ENCODE results near the gene CCDC88C.

CCDC88C gene

GRCh38 chr14:91387169-91387835, 30.3 kb downstream of the CCDC88C start:
- no peak overlapping the region for H2AFZ ChIP-seq
- H3K4me3 ChIP-seq (ENCODE audit: low read depth, low read length): no peak overlapping the region
- no peaks in the 10 kb centered on the region for H3K36me3 ChIP-seq (ENCODE audit: control insufficient read depth, insufficient read depth, low read length)
- peaks cover 44% of the 10 kb centered on the region for H3K79me2 ChIP-seq
- no peaks in the 10 kb centered on the region for H3K9me3 ChIP-seq (ENCODE audit: control insufficient read depth, low read length)
- no peak overlapping the region for H3K27ac ChIP-seq
- H3K4me1 ChIP-seq: peaks cover 9% of the 10 kb centered on the region
- no peaks in the 10 kb centered on the region for H3K27me3 ChIP-seq (ENCODE audit: control insufficient read depth, insufficient read depth, low read length)
- H3K4me2 ChIP-seq (ENCODE audit: low read length): no peak overlapping the region
- TF ChIP-seq CTCF (IDR thresholded peaks at IDR 0.05): no peak
- H3K9ac ChIP-seq: no peak overlapping the region

GRCh38 chr14:91385697-91386096, 31.9 kb downstream of the CCDC88C start:
- Histone ChIP-seq H3K27me3 (ENCODE audit: control insufficient read depth, insufficient read depth, low read length) (no peaks in the 10 kb centered on the region), H2AFZ (no peak overlapping the region), H3K4me3 (ENCODE audit: low read depth, low read length) (no peak overlapping the region), H3K4me2 (ENCODE audit: low read length) (no peak overlapping the region), H3K79me2 (peaks cover 49% of the 10 kb centered on the region), H3K9ac (no peak overlapping the region), H3K4me1 (peaks cover 9% of the 10 kb centered on the region), H3K27ac (no peak overlapping the region), H3K9me3 (ENCODE audit: control insufficient read depth, low read length) (no peaks in the 10 kb centered on the region), H3K36me3 (ENCODE audit: control insufficient read depth, insufficient read depth, low read length) (no peaks in the 10 kb centered on the region)
- TF ChIP-seq CTCF (IDR thresholded peaks at IDR 0.05): no peak

- Histone ChIP-seq H3K4me2 (ENCODE audit: low read length) (no peak overlapping the region), H3K4me1 (peaks cover 9% of the 10 kb centered on the region), H3K27me3 (ENCODE audit: control insufficient read depth, insufficient read depth, low read length) (no peaks in the 10 kb centered on the region), H3K36me3 (ENCODE audit: control insufficient read depth, insufficient read depth, low read length) (no peaks in the 10 kb centered on the region), H3K79me2 (peaks cover 49% of the 10 kb centered on the region), H3K4me3 (ENCODE audit: low read depth, low read length) (no peak overlapping the region), H3K9ac (no peak overlapping the region), H3K27ac (no peak overlapping the region), H3K9me3 (ENCODE audit: control insufficient read depth, low read length) (no peaks in the 10 kb centered on the region), H2AFZ (no peak overlapping the region)
- TF ChIP-seq CTCF (IDR thresholded peaks at IDR 0.05): no peak
Observed at GRCh38 chr14:91385224-91385623, 32.4 kb downstream of the CCDC88C start.

GRCh38 chr14:91383439-91383838, 34.2 kb downstream of the CCDC88C start:
- peak overlapping the region; percentile 28 for H2AFZ ChIP-seq
- no peak for TF ChIP-seq CTCF (IDR thresholded peaks at IDR 0.05)
- no peak overlapping the region for H3K4me3 ChIP-seq (ENCODE audit: low read depth, low read length)
- H3K27me3 ChIP-seq (ENCODE audit: control insufficient read depth, insufficient read depth, low read length): no peaks in the 10 kb centered on the region
- H3K4me1 ChIP-seq: peaks cover 9% of the 10 kb centered on the region
- peaks cover 51% of the 10 kb centered on the region for H3K79me2 ChIP-seq
- H3K9me3 ChIP-seq (ENCODE audit: control insufficient read depth, low read length): no peaks in the 10 kb centered on the region
- peak overlapping the region; percentile 47 for H3K27ac ChIP-seq
- no peak overlapping the region for H3K4me2 ChIP-seq (ENCODE audit: low read length)
- H3K9ac ChIP-seq: no peak overlapping the region
- no peaks in the 10 kb centered on the region for H3K36me3 ChIP-seq (ENCODE audit: control insufficient read depth, insufficient read depth, low read length)

All from parathyroid adenoma (tissue), 2 donors.